ENCODE measurements around the gene ADORA2B. TPM values are rescaled to one million over a fixed set of nuclear protein-coding genes. Genes with fewer than 3 reads are reported as not detected.
"Not testable (repeated sequence)": the region's sequence is repeated elsewhere in the genome, so short reads cannot be mapped to it uniquely, and the experiment has no call there.

Gene ADORA2B
- 0.35 TPM for total RNA-seq

DNA sequence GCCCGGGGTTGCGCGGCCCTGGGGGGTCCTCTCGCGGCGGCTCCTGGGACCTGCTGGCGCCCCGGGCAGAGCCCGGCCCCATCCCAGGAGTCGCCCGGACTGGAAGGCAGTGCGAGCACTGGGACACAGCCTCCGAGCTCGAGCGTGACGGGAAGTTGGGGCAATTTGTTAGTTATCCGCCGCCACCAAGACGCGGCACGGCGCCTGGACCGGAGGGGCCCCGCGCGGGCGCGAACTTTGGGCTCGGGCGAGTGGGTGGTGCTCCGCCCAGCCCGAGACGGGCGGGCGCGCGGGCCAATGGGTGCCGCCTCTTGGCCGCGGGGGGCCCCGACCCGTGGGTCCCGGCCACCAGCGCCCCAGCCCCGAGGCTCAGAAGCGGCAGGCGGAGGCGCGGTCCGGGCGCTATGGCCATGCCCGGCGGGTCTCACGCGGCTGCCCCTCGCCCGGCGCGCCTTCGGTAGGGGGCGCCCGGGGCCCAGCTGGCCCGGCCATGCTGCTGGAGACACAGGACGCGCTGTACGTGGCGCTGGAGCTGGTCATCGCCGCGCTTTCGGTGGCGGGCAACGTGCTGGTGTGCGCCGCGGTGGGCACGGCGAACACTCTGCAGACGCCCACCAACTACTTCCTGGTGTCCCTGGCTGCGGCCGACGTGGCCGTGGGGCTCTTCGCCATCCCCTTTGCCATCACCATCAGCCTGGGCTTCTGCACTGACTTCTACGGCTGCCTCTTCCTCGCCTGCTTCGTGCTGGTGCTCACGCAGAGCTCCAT lies at the start of gene ADORA2B:
Gene ADORA2B (plus strand): TSS at position 372 of the 768 bp plus-strand sequence. CDS start 119 bp downstream, at position 491.
- ATAC-seq (peak; percentile 89), DNase-seq (ENCODE audit: low spot score) (peak; percentile 59)

GRCh38 chr17:15896277-15896676 lies 48.7 kb upstream of the ADORA2B start:
- ATAC-seq (no peak), DNase-seq (ENCODE audit: low spot score) (no peak)

GRCh38 chr17:15896834-15897233 lies 48.1 kb upstream of the ADORA2B start:
- ATAC-seq, result no peak
- DNase-seq (ENCODE audit: low spot score), result peak; percentile 2

- ATAC-seq; DNase-seq (ENCODE audit: low spot score): not testable (repeated sequence)
Observed at GRCh38 chr17:15899596-15899995, 45.3 kb upstream of the ADORA2B start.

DNA sequence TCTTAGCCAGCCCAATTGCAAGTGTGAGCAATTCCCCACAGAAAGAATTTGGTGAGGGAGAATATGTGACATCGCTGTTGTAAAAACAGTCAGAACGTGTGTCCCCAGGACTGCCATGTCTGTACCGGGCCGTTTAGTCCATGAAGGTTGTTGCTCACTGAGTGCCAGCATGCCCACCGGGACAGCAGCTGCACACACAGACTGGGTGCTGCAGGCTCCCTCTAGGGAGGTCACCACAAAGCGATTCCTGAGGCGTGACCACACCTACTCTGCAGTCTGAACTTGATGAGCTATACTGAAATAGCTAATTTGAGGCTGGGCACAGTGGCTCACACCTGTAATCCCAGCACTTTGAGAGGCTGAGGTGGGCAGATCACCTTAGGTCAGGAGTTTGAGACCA lies 44.1 kb upstream of the ADORA2B start:
- DNase-seq (ENCODE audit: low spot score) (no peak), ATAC-seq (no peak)

GRCh38 chr17:15905236-15905635 lies 39.7 kb upstream of the ADORA2B start:
- not testable (repeated sequence) for DNase-seq (ENCODE audit: low spot score); ATAC-seq

- DNase-seq (ENCODE audit: low spot score), result no peak
- ATAC-seq, result no peak
Observed at GRCh38 chr17:15907290-15907689, 37.6 kb upstream of the ADORA2B start.

DNA sequence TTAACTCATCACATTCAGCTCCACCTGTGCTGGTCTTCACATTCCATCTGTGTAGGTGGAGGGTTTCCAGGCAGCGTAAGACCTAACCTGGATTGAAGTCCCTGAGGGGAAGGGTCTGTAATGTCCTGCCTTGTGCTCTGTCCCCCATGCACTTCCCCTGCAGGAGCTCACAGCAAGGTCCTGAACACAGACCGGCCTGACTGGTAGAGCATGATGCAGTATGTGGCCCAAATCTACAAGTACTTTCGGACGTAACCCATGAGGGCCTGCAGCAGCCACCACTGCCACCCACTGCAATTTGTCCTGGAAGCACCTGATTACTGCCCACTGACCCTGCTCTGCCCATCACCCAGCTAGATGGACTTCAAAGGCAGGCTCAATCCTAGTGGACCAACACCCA lies 36.6 kb upstream of the ADORA2B start:
- no peak for DNase-seq (ENCODE audit: low spot score)
- no peak for ATAC-seq

DNA sequence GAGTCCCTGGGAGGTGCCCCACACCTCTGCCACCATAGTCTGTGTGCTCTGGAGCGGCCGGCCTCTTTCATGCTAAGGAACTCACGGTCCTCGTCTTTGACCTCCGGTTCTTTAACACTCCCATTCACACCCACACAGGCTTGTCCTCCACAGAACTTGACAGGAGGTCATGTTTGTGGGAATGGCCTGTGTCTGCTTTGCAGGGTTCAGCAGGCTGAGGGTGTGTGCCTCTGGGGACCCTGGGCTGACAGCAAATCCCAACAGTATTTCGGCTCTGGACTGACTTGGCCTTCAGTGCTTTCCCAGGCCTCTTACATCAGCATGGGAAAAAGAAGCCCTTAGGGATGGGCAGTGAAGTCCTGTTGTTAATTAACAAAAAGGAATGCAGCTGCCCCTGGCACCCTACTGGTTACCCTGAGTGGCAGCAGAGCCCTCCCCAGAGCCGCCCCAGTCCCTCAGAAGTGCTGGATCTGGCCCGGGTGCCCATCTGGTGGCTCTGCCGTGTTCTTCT lies 35.4 kb upstream of the ADORA2B start:
- no peak for ATAC-seq

GRCh38 chr17:15910791-15911190 lies 34.1 kb upstream of the ADORA2B start:
- DNase-seq (ENCODE audit: low spot score), result peak; percentile 24

More for the DNA sequence above, 35.4 kb upstream of the ADORA2B start:
- no peak for DNase-seq (ENCODE audit: low spot score)

GRCh38 chr17:15911701-15912100 lies 33.2 kb upstream of the ADORA2B start:
- not testable (repeated sequence) for DNase-seq (ENCODE audit: low spot score); ATAC-seq

More at GRCh38 chr17:15910791-15911190, 34.1 kb upstream of the ADORA2B start:
- no peak for ATAC-seq

- ATAC-seq (no peak), DNase-seq (ENCODE audit: low spot score) (no peak)
Observed at GRCh38 chr17:15912416-15912955, 32.4 kb upstream of the ADORA2B start.

DNA sequence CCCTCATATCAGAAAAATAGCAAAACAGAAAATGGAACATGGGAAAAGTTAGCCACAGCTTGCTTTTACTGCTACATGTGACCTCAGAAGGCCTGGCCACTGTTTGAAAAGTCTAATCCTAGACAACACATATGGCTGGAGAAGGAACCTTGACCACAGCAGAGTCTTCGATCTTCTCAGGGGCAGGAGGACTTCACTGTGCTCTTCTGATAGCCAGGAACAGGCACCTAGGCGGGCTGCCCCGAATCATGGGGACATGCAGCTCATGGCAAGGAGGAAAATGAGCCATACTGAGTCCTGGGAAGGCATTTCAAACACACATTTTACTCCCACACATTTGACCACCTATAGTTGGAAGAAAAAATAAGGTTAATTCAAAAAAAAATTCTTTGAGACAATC lies 31.1 kb upstream of the ADORA2B start:
- no peak for DNase-seq (ENCODE audit: low spot score)
- ATAC-seq, result no peak

- no peak for ATAC-seq
- DNase-seq (ENCODE audit: low spot score), result no peak
Observed at GRCh38 chr17:15914400-15915170, 30.3 kb upstream of the ADORA2B start.

- ATAC-seq (no peak), DNase-seq (ENCODE audit: low spot score) (no peak)
Observed at GRCh38 chr17:15915961-15916360, 29.0 kb upstream of the ADORA2B start.

GRCh38 chr17:15917021-15917437 lies 27.9 kb upstream of the ADORA2B start:
- no peak for ATAC-seq
- DNase-seq (ENCODE audit: low spot score), result no peak

DNA sequence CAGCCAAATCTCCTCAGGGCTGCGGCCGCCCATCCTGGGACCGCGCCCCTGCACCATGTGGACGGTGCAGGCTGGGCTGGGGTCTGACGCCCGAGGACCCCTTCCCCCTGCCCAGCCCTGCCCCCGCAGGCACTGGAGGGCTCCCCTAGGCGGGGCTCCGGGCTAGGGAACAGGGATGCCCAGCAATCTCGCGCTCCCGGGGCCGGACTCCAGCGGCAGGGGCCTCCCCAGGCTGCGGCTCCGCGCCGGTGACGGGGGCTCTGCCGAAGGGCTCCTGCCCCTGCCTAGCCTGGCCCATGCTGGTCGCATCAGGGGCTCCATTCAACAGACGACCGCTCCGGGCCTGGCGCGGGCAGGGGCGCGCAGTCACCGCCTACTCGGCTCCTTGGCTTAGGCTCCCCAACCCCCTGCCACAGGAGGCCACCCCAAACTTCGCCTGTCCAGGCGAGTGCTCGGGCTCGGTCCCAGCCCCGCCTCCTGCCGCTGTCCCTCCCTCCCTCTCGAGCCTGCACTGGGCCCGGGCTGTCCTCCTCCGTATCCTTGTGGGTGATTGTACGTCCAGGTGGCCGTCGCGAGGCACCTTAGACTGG lies 27.4 kb upstream of the ADORA2B start:
- ATAC-seq, result peak; percentile 20
- no peak for DNase-seq (ENCODE audit: low spot score)

GRCh38 chr17:15918261-15918660 lies 26.7 kb upstream of the ADORA2B start:
- no peak for ATAC-seq
- DNase-seq (ENCODE audit: low spot score), result no peak

DNA sequence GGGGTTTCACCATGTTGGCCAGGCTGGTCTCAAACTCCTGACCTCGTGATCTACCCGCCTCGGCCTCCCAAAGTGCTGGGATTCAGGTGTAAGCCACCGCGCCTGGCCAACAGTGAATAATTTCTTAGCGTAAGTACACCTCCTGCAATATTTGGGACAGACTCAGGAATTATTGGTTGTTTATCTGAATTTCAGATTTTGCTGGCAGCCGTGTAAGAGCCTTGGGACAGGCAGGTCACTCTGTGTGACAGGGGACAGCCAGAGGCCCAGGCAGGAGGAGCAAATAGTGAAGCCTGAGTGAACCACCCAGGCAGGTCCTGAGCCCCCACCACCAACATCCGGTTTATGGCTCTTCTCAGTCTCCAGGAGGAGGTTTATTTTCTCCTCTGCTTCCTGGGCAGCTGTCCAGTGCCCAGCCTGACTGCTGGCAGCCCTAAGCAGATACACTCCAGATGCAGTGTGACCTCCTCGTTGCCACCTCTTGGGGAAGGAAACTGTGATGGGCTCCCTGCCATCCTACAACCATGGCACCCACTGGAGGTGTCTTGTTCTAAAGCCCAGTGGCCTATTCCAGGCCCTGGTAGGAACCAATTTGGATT lies 26.2 kb upstream of the ADORA2B start:
- DNase-seq (ENCODE audit: low spot score), result no peak
- no peak for ATAC-seq

- no peak for ATAC-seq
- DNase-seq (ENCODE audit: low spot score), result no peak
Observed at GRCh38 chr17:15919466-15919865, 25.5 kb upstream of the ADORA2B start.
